Prostate gland (tissue), 2 donors: ENCODE measurements around the gene NR1D2.

Experiments used
- POLR2A ChIP-seq: fragments of 450-650 bp; IDR thresholded peaks from one replicate; pipeline ENCODE4 v1.6.1; 2016; ENCODE audit warnings: antibody characterized with exemption, mild to moderate bottlenecking
- TF ChIP-seq, protein P1 (sequence below), 4 experiments: fragments of 200-600 bp in 2 of 4; fragments of 450-650 bp in 2 of 4; sonication (generic) in 2 of 4; IDR thresholded peaks; 1 replicate in 3 of 4; 2 replicates in 1 of 4; pipeline ENCODE4 v1.5.1; 2016 to 2019; ENCODE audit warnings: antibody characterized with exemption in 4 of 4, mild to moderate bottlenecking in 2 of 4, moderate library complexity in 2 of 4

- no peak for TF ChIP-seq POLR2A
- TF ChIP-seq, protein P1, sequence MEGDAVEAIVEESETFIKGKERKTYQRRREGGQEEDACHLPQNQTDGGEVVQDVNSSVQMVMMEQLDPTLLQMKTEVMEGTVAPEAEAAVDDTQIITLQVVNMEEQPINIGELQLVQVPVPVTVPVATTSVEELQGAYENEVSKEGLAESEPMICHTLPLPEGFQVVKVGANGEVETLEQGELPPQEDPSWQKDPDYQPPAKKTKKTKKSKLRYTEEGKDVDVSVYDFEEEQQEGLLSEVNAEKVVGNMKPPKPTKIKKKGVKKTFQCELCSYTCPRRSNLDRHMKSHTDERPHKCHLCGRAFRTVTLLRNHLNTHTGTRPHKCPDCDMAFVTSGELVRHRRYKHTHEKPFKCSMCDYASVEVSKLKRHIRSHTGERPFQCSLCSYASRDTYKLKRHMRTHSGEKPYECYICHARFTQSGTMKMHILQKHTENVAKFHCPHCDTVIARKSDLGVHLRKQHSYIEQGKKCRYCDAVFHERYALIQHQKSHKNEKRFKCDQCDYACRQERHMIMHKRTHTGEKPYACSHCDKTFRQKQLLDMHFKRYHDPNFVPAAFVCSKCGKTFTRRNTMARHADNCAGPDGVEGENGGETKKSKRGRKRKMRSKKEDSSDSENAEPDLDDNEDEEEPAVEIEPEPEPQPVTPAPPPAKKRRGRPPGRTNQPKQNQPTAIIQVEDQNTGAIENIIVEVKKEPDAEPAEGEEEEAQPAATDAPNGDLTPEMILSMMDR (IDR thresholded peaks at IDR 0.05), result no peak
Measured at GRCh38 chr3:23987356-23987755, 42.3 kb downstream of the NR1D2 start.
